SK-N-SH (cell line): Measurements from ENCODE around the gene SHROOM2. TPM values are rescaled to one million over a fixed set of nuclear protein-coding genes. Genes with fewer than 3 reads are reported as not detected.

Experiments used
- CTCF ChIA-PET: fragments of 300-600, 350-600 bp; formaldehyde crosslinking; extraction: SDS; loops from one replicate; lab custom pipeline; 2021; lab: Yijun Ruan, JAX
- POLR2A ChIA-PET: fragments of 350-600 bp; sonication (Branson Sonifier 250); formaldehyde crosslinking; extraction: SDS; loops from one replicate; lab custom pipeline; 2020; ENCODE audit warnings: antibody characterized with exemption, inconsistent platforms; lab: Yijun Ruan, JAX
- DNase-seq: peaks from one replicate; pipeline ENCODE4 v3.0.0; 2012
- H2AFZ ChIP-seq: fragments of 200-600 bp; sonication (generic); 2 replicates; pipeline ENCODE4 v1.8.1; 2016; ENCODE audit warnings: antibody characterized with exemption, mild to moderate bottlenecking, low read depth
- H3F3A ChIP-seq: fragments of 200-600 bp; sonication (generic); replicated peaks from 2 replicates; pipeline ENCODE3; 2016; ENCODE audit warnings: antibody characterized with exemption, mild to moderate bottlenecking; ENCODE audit not compliant: insufficient read depth
- H3K27ac ChIP-seq, 2 experiments: fragments of 200-500 bp in 1 of 2; fragments of 200-600 bp in 1 of 2; sonication (Bioruptor generic) in 1 of 2; sonication (generic), shearing (Covaris generic) in 1 of 2; 2 replicates each; pipeline versions ENCODE4 v1.5.1 to v1.6.1; 2014 to 2016; ENCODE audit warnings: low read depth in 2 of 2, inconsistent platforms in 1 of 2, low read length in 1 of 2, mild to moderate bottlenecking in 1 of 2, mixed read lengths in 1 of 2
- H3K27me3 ChIP-seq: fragments of 200-600 bp; sonication (generic), shearing (Covaris generic); 2 replicates; pipeline ENCODE4 v1.6.1; 2016; ENCODE audit warnings: mixed run types; ENCODE audit not compliant: insufficient read depth
- H3K36me3 ChIP-seq, 2 experiments: fragments of 200-500 bp in 1 of 2; fragments of 200-600 bp in 1 of 2; sonication (Bioruptor generic) in 1 of 2; sonication (generic) in 1 of 2; replicated peaks in 1 of 2; 2 replicates each; pipeline versions ENCODE3 to v1.5.1; 2014 to 2016; ENCODE audit warnings: low read length in 1 of 2, mild to moderate bottlenecking in 1 of 2; ENCODE audit not compliant: insufficient read depth in 2 of 2, control insufficient read depth in 1 of 2
- H3K4me1 ChIP-seq, 2 experiments: fragments of 200-500 bp in 1 of 2; fragments of 200-600 bp in 1 of 2; sonication (Bioruptor generic) in 1 of 2; sonication (generic), shearing (Covaris generic) in 1 of 2; 2 replicates each; pipeline versions ENCODE4 v1.5.1 to v1.6.1; 2014 to 2016; ENCODE audit warnings: low read depth in 1 of 2, low read length in 1 of 2, mixed run types in 1 of 2; ENCODE audit not compliant: insufficient read depth in 2 of 2, control insufficient read depth in 1 of 2
- H3K4me2 ChIP-seq: fragments of 200-600 bp; sonication (generic), shearing (Covaris generic); 2 replicates; pipeline ENCODE4 v1.6.1; 2017; ENCODE audit warnings: mixed run types
- H3K4me3 ChIP-seq, 2 experiments: fragments of 200-500 bp in 1 of 2; fragments of 200-600 bp in 1 of 2; sonication (Bioruptor generic) in 1 of 2; sonication (generic), shearing (Covaris generic) in 1 of 2; 2 replicates each; pipeline versions ENCODE4 v1.5.1 to v1.8.1; 2014 to 2016; ENCODE audit warnings: low read depth in 2 of 2, inconsistent platforms in 1 of 2, low read length in 1 of 2, mild to moderate bottlenecking in 1 of 2, mixed read lengths in 1 of 2, moderate library complexity in 1 of 2
- H3K79me2 ChIP-seq: fragments of 200-600 bp; sonication (generic); 2 replicates; pipeline ENCODE4 v1.8.1; 2017; ENCODE audit warnings: mild to moderate bottlenecking; ENCODE audit not compliant: insufficient read depth
- H3K9ac ChIP-seq: fragments of 200-600 bp; sonication (generic); 2 replicates; pipeline ENCODE4 v1.6.1; 2017; ENCODE audit warnings: mixed run types
- H3K9me2 ChIP-seq: fragments of 200-600 bp; sonication (generic); 2 replicates; pipeline ENCODE4 v1.6.1; 2017; ENCODE audit warnings: mixed run types
- H3K9me3 ChIP-seq: fragments of 200-600 bp; sonication (generic); 2 replicates; pipeline ENCODE4 v1.6.1; 2017; ENCODE audit warnings: mixed run types, mild to moderate bottlenecking, moderate library complexity
- H4K20me1 ChIP-seq: fragments of 200-600 bp; sonication (generic); 2 replicates; pipeline ENCODE4 v1.6.1; 2017; ENCODE audit warnings: mild to moderate bottlenecking, mixed run types; ENCODE audit not compliant: insufficient read depth
- CHD2 ChIP-seq: fragments of 150-350 bp; IDR thresholded peaks from 2 replicates; pipeline ENCODE4 v1.6.1; 2018; ENCODE audit warnings: low read length; ENCODE audit not compliant: partially characterized antibody
- ELF1 ChIP-seq: IDR thresholded peaks from 2 replicates; pipeline ENCODE4 v1.4.0; 2012
- EP300 ChIP-seq, 2 experiments: IDR thresholded peaks; 2 replicates each; pipeline versions ENCODE4 v1.4.0 to v1.6.1; 2012; ENCODE audit warnings: borderline replicate concordance in 1 of 2, low read depth in 1 of 2, low read length in 1 of 2
- EZH2phosphoT487 ChIP-seq: fragments of 200-600 bp; sonication (generic); IDR thresholded peaks from 2 replicates; pipeline ENCODE4 v1.6.1; 2017; ENCODE audit warnings: low read depth, mixed run types, mild to moderate bottlenecking, antibody characterized with exemption, moderate library complexity, borderline replicate concordance
- GABPA ChIP-seq: IDR thresholded peaks from 2 replicates; pipeline ENCODE4 v1.4.0; 2012; ENCODE audit warnings: low read depth, mild to moderate bottlenecking
- GATA2 ChIP-seq: sonication (generic); formaldehyde crosslinking; IDR thresholded peaks from 2 replicates; pipeline ENCODE4 v1.5.0; 2020; ENCODE audit warnings: mild to moderate bottlenecking, missing genetic modification reagents
- MXI1 ChIP-seq: IDR thresholded peaks from 2 replicates; pipeline ENCODE4 v1.6.1; 2012; ENCODE audit warnings: mild to moderate bottlenecking, low read depth, low read length, improper control_type of control experiment
- NFIC ChIP-seq: IDR thresholded peaks from 2 replicates; pipeline ENCODE4 v1.4.0; 2012; ENCODE audit warnings: borderline replicate concordance
- NRF1 ChIP-seq: IDR thresholded peaks from 2 replicates; pipeline ENCODE4 v1.6.1; 2012; ENCODE audit warnings: low read depth, mild to moderate bottlenecking, low read length
- RCOR1 ChIP-seq: fragments of 150-350 bp; IDR thresholded peaks from 2 replicates; pipeline ENCODE4 v1.6.1; 2017; ENCODE audit warnings: antibody characterized with exemption, low read length
- RFX5 ChIP-seq: IDR thresholded peaks from 2 replicates; pipeline ENCODE4 v1.6.1; 2012; ENCODE audit warnings: mild to moderate bottlenecking, improper control_type of control experiment, low read length
- RXRA ChIP-seq: IDR thresholded peaks from 2 replicates; pipeline ENCODE4 v1.4.0; 2012; ENCODE audit warnings: low read depth, mild to moderate bottlenecking, borderline replicate concordance
- SIN3A ChIP-seq: IDR thresholded peaks from 2 replicates; pipeline ENCODE4 v1.6.1; 2012; ENCODE audit warnings: low read depth, mild to moderate bottlenecking, low read length, moderate library complexity, borderline replicate concordance
- SMC3 ChIP-seq: IDR thresholded peaks from 2 replicates; pipeline ENCODE4 v1.6.1; 2012; ENCODE audit warnings: low read depth, low read length, improper control_type of control experiment
- TEAD4 ChIP-seq: IDR thresholded peaks from 2 replicates; pipeline ENCODE4 v1.4.0; 2012; ENCODE audit warnings: mild to moderate bottlenecking, borderline replicate concordance; ENCODE audit not compliant: insufficient read depth
- WGBS: methylation state at CpG from one replicate; pipeline ENCODE4 v1.1.6; 2017; ENCODE audit warnings: low lambda C conversion rate; 5-methylcytosine and 5-hydroxymethylcytosine counted together
- polyA plus RNA-seq, 3 experiments: library from polyadenylated mRNA; depleted of rRNA; stranded (reverse); fragments of >200 nt; gene quantifications; 2 replicates each; pipeline ENCODE4 v1.2.3, GENCODE V29; 2012
- TF ChIP-seq, protein P1 (sequence below): IDR thresholded peaks from 2 replicates; pipeline ENCODE4 v1.4.0; 2012; ENCODE audit warnings: low read depth, borderline replicate concordance
- TF ChIP-seq, protein P2 (sequence below): IDR thresholded peaks from 2 replicates; pipeline ENCODE4 v1.4.0; 2012; ENCODE audit warnings: low read depth
- TF ChIP-seq, protein P3 (sequence below): IDR thresholded peaks from 2 replicates; pipeline ENCODE4; 2012
- TF ChIP-seq, protein P4 (sequence below): IDR thresholded peaks from 2 replicates; pipeline ENCODE4 v1.6.1; 2012; ENCODE audit warnings: mild to moderate bottlenecking, low read depth, low read length, moderate library complexity

SHROOM2 gene
- polyA plus RNA-seq, 1 of the 3 experiments (the other 2 are of a cell fraction) = not detected

DNA sequence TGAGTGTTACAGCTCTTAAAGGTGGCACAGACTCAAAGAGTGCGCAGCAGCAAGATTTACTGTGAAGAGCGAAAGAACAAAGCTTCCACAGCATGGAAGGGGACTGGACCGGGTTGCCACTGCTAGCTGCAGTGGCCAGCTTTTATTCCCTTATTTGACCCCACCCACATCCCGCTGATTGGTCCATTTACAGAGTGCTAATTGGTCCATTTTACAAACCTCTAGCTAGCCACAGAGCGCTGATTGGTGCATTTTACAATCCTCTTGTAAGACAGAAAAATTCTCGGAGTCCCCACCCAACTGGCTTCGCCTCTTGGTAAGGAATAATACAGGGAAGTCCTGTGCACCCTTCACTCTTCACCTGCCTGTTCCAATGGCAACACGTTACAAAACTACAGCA lies 1.9 kb upstream of the SHROOM2 start:
- Histone ChIP-seq H3K4me1 (no peaks in the 10 kb centered on the region; a peak in 1 of 4 replicates), H3K9ac (no peak overlapping the region), H3K4me2 (no peak overlapping the region), H3K27ac (no peak overlapping the region), H3K36me3 (no peaks in the 10 kb centered on the region), H3K27me3 (peaks cover 37% of the 10 kb centered on the region), H3F3A (no peaks in the 10 kb centered on the region), H4K20me1 (no peaks in the 10 kb centered on the region), H2AFZ (no peak overlapping the region), H3K9me3 (no peaks in the 10 kb centered on the region), H3K9me2 (no peaks in the 10 kb centered on the region), H3K4me3 (no peak overlapping the region), H3K79me2 (no peaks in the 10 kb centered on the region)
- TF ChIP-seq, protein P1, sequence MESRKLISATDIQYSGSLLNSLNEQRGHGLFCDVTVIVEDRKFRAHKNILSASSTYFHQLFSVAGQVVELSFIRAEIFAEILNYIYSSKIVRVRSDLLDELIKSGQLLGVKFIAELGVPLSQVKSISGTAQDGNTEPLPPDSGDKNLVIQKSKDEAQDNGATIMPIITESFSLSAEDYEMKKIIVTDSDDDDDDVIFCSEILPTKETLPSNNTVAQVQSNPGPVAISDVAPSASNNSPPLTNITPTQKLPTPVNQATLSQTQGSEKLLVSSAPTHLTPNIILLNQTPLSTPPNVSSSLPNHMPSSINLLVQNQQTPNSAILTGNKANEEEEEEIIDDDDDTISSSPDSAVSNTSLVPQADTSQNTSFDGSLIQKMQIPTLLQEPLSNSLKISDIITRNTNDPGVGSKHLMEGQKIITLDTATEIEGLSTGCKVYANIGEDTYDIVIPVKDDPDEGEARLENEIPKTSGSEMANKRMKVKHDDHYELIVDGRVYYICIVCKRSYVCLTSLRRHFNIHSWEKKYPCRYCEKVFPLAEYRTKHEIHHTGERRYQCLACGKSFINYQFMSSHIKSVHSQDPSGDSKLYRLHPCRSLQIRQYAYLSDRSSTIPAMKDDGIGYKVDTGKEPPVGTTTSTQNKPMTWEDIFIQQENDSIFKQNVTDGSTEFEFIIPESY = no peak
- TF ChIP-seq, protein P2, sequence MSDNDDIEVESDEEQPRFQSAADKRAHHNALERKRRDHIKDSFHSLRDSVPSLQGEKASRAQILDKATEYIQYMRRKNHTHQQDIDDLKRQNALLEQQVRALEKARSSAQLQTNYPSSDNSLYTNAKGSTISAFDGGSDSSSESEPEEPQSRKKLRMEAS = no peak
- TF ChIP-seq SIN3A = no peak
- no peak for TF ChIP-seq RCOR1
- no peak for TF ChIP-seq EZH2phosphoT487
- no peak for TF ChIP-seq NFIC
- no peak for TF ChIP-seq NRF1
- TF ChIP-seq, protein P3, sequence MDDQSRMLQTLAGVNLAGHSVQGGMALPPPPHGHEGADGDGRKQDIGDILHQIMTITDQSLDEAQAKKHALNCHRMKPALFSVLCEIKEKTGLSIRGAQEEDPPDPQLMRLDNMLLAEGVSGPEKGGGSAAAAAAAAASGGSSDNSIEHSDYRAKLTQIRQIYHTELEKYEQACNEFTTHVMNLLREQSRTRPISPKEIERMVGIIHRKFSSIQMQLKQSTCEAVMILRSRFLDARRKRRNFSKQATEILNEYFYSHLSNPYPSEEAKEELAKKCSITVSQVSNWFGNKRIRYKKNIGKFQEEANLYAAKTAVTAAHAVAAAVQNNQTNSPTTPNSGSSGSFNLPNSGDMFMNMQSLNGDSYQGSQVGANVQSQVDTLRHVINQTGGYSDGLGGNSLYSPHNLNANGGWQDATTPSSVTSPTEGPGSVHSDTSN = no peak
- no peak for TF ChIP-seq EP300 (IDR thresholded peaks at IDR 0.05; ENCODE audit: borderline replicate concordance in 1 of 2, low read depth in 1 of 2, low read length in 1 of 2)
- no peak for TF ChIP-seq CHD2
- no peak for TF ChIP-seq TEAD4
- TF ChIP-seq MXI1 = no peak
- TF ChIP-seq RXRA = no peak
- ChIA-PET CTCF (no interaction called here), POLR2A (no interaction called here)
- WGBS = 44% methylated on average over 5 of the region's 8 CpGs
- DNase-seq = no peak

DNA sequence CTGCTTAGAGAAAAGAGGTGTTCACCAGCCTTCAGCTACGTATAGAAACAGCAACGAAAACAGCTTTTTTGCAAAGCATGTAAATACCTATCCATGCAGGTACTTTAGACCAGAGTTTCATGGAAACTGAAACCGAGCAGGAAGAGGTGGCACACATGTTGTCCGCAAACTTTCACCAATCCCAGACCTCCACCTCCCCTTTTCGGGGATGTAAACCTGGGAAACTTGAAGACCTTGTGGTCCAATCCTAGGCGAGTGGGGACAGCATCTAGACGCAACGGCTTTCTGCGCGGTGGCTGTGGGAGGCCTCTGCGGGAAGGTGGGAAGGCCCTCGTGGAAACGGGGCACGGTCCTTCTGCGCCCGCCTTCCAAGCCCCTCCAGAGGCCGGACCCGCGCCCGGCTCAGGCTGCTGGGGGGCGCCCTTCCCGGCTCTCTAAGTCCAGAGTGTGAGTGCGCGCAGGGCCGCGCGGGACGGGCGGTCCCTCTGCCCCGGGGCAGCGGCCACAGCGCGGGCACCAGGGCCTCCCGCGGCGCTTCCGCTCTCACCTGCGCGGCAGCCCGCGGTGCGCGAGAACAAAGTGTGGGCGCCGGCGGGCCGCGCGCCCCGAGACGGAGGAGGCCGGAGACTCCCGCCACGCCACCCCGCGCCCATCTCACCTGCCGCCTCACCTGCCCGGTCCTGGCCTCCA lies 830 bp upstream of the SHROOM2 start:
- Histone ChIP-seq H3K9ac (no peak overlapping the region), H3K4me2 (no peak overlapping the region), H3K27ac (no peak overlapping the region), H3K79me2 (no peaks in the 10 kb centered on the region), H3K9me2 (no peaks in the 10 kb centered on the region), H3K27me3 (peaks cover 37% of the 10 kb centered on the region), H3K36me3 (no peaks in the 10 kb centered on the region), H3F3A (no peaks in the 10 kb centered on the region), H3K4me3 (peak overlapping the region in 1 of 2 experiments; percentile 37; a peak in 1 of 4 replicates), H2AFZ (no peak overlapping the region), H3K9me3 (no peaks in the 10 kb centered on the region), H3K4me1 (no peaks in the 10 kb centered on the region; a peak in 1 of 4 replicates), H4K20me1 (no peaks in the 10 kb centered on the region)
- 38% methylated on average over 7 of the region's 58 CpGs for WGBS
- DNase-seq = peak; percentile 36
- ChIA-PET POLR2A (no interaction called here), CTCF (interaction anchor here (0.8 kb wide), 1 partner anchor 333 kb away, joined by 3 read pairs; no protein-coding TSS in a partner anchor)
- TF ChIP-seq RFX5 (no peak), EZH2phosphoT487 (no peak), ELF1 (no peak), GABPA (no peak), SMC3 (no peak), EP300 (IDR thresholded peaks at IDR 0.05; ENCODE audit: borderline replicate concordance in 1 of 2, low read depth in 1 of 2, low read length in 1 of 2) (no peak), GATA2 (CRISPR knock-in tag) (no peak), NRF1 (no peak)
- TF ChIP-seq, protein P3 = no peak
- TF ChIP-seq, protein P4, sequence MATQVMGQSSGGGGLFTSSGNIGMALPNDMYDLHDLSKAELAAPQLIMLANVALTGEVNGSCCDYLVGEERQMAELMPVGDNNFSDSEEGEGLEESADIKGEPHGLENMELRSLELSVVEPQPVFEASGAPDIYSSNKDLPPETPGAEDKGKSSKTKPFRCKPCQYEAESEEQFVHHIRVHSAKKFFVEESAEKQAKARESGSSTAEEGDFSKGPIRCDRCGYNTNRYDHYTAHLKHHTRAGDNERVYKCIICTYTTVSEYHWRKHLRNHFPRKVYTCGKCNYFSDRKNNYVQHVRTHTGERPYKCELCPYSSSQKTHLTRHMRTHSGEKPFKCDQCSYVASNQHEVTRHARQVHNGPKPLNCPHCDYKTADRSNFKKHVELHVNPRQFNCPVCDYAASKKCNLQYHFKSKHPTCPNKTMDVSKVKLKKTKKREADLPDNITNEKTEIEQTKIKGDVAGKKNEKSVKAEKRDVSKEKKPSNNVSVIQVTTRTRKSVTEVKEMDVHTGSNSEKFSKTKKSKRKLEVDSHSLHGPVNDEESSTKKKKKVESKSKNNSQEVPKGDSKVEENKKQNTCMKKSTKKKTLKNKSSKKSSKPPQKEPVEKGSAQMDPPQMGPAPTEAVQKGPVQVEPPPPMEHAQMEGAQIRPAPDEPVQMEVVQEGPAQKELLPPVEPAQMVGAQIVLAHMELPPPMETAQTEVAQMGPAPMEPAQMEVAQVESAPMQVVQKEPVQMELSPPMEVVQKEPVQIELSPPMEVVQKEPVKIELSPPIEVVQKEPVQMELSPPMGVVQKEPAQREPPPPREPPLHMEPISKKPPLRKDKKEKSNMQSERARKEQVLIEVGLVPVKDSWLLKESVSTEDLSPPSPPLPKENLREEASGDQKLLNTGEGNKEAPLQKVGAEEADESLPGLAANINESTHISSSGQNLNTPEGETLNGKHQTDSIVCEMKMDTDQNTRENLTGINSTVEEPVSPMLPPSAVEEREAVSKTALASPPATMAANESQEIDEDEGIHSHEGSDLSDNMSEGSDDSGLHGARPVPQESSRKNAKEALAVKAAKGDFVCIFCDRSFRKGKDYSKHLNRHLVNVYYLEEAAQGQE = no peak
